Measurements from ENCODE around the gene TMEM219. TPM values are rescaled to one million over a fixed set of nuclear protein-coding genes. Genes with fewer than 3 reads are reported as not detected.

TMEM219 gene
- total and polyA plus RNA-seq, 2 donors (not counting 1 experiment from before 2014, with no cell fraction given), result 79.4 to 100 TPM

DNA sequence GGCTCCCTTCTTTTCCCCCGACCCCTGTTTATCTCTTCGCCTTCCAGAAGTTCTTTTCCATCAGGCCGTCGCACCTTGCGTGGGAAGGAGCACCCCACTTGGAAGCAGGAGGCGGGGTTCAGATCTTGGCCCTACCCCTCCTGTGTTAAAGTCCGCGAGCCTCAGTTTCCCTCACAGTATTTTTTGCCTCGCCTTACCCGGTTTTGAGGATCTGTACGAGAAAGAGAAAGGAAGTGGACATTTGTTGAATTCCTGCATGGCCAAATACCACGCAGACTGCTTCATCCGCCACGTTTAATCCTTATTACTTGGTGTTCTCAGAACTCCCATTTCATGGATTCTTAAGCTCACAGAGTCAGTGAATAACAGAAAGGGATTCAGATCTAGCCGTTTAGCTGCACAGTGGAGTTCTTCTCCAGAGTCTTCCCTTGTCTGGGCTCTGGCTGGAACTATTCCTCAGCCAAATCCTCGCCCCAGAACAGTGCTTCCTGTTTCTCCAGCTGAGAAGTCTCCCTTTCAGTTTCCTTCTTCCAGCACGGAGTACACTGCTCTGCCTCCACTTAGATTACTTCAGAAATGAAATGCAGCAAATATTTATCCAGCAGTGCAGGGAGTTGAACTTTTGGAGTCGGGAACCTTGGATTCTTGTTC lies 590 bp downstream of the TMEM219 start:
- Histone ChIP-seq H3K4me1 (ENCODE audit: control insufficient read depth, extremely low read depth, insufficient read depth, low read length) (no peaks in the 10 kb centered on the region), H4K20me1 (ENCODE audit: control insufficient read depth, extremely low read depth, insufficient read depth, low read length) (no peaks in the 10 kb centered on the region), H3K9ac (ENCODE audit: insufficient read depth, low read length) (peak overlapping the region; percentile 81), H2AFZ (ENCODE audit: low read length) (peak overlapping the region; percentile 58), H3K27ac (ENCODE audit: insufficient read depth, low read length) (peak overlapping the region; percentile 65), H3K9me3 (ENCODE audit: control insufficient read depth, insufficient read depth, low read depth, low read length) (no peaks in the 10 kb centered on the region), H3K79me2 (ENCODE audit: control insufficient read depth, insufficient read depth, low read length) (no peaks in the 10 kb centered on the region), H3K27me3 (ENCODE audit: control insufficient read depth, insufficient read depth, low read length) (no peaks in the 10 kb centered on the region), H3K36me3 (ENCODE audit: control insufficient read depth, insufficient read depth, low read length) (no peaks in the 10 kb centered on the region), H3K4me3 (replicated peaks in 1 of 4; ENCODE audit: control extremely low read depth in 1 of 4, insufficient read depth in 1 of 4, low read depth in 3 of 4, low read length in 4 of 4) (peak overlapping the region; percentile 72 to 83 (median 80)), H3K4me2 (ENCODE audit: extremely low read depth, insufficient read depth, low read length) (peak overlapping the region; percentile 99)
- DNase-seq (ENCODE audit: low read depth in 2 of 2), result peak in 1 of 2 donors; percentile 48
- TF ChIP-seq CTCF (conservative IDR thresholded peaks at IDR 0.05 in 1 of 2, IDR thresholded peaks at IDR 0.05 in 1 of 2; ENCODE audit: low read depth in 1 of 2, low read length in 2 of 2) (no peak), EZH2 (IDR thresholded peaks at IDR 0.05; ENCODE audit: low read length, missing control alignments) (no peak)

- Histone ChIP-seq H3K36me3 (ENCODE audit: control insufficient read depth, insufficient read depth, low read length) (peaks cover 2% of the 10 kb centered on the region), H3K9ac (ENCODE audit: insufficient read depth, low read length) (no peak overlapping the region), H3K4me2 (ENCODE audit: extremely low read depth, insufficient read depth, low read length) (peak overlapping the region; percentile 99), H3K27ac (ENCODE audit: insufficient read depth, low read length) (peak overlapping the region; percentile 65), H3K27me3 (ENCODE audit: control insufficient read depth, insufficient read depth, low read length) (no peaks in the 10 kb centered on the region), H2AFZ (ENCODE audit: low read length) (no peak overlapping the region), H3K4me1 (ENCODE audit: control insufficient read depth, extremely low read depth, insufficient read depth, low read length) (no peaks in the 10 kb centered on the region), H3K79me2 (ENCODE audit: control insufficient read depth, insufficient read depth, low read length) (no peaks in the 10 kb centered on the region), H4K20me1 (ENCODE audit: control insufficient read depth, extremely low read depth, insufficient read depth, low read length) (no peaks in the 10 kb centered on the region), H3K4me3 (replicated peaks in 1 of 4; ENCODE audit: control extremely low read depth in 1 of 4, insufficient read depth in 1 of 4, low read depth in 3 of 4, low read length in 4 of 4) (peak overlapping the region; percentile 72 to 83 (median 80)), H3K9me3 (ENCODE audit: control insufficient read depth, insufficient read depth, low read depth, low read length) (no peaks in the 10 kb centered on the region)
- DNase-seq (ENCODE audit: low read depth in 2 of 2), result no peak
- no peak for TF ChIP-seq EZH2 (IDR thresholded peaks at IDR 0.05; ENCODE audit: low read length, missing control alignments)
- no peak for TF ChIP-seq CTCF (conservative IDR thresholded peaks at IDR 0.05 in 1 of 2, IDR thresholded peaks at IDR 0.05 in 1 of 2; ENCODE audit: low read depth in 1 of 2, low read length in 2 of 2)
Observed at GRCh38 chr16:29963021-29963743, 1.3 kb downstream of the TMEM219 start.

GRCh38 chr16:29968205-29968604 lies 6.3 kb downstream of the TMEM219 start:
- Histone ChIP-seq H3K9ac (ENCODE audit: insufficient read depth, low read length) (no peak overlapping the region), H2AFZ (ENCODE audit: low read length) (no peak overlapping the region), H3K9me3 (ENCODE audit: control insufficient read depth, insufficient read depth, low read depth, low read length) (no peaks in the 10 kb centered on the region), H3K79me2 (ENCODE audit: control insufficient read depth, insufficient read depth, low read length) (no peaks in the 10 kb centered on the region), H4K20me1 (ENCODE audit: control insufficient read depth, extremely low read depth, insufficient read depth, low read length) (no peaks in the 10 kb centered on the region), H3K27me3 (ENCODE audit: control insufficient read depth, insufficient read depth, low read length) (no peaks in the 10 kb centered on the region), H3K4me2 (ENCODE audit: extremely low read depth, insufficient read depth, low read length) (no peak overlapping the region), H3K36me3 (ENCODE audit: control insufficient read depth, insufficient read depth, low read length) (peaks cover 7% of the 10 kb centered on the region), H3K4me3 (replicated peaks in 1 of 4; ENCODE audit: control extremely low read depth in 1 of 4, insufficient read depth in 1 of 4, low read depth in 3 of 4, low read length in 4 of 4) (no peak overlapping the region), H3K4me1 (ENCODE audit: control insufficient read depth, extremely low read depth, insufficient read depth, low read length) (no peaks in the 10 kb centered on the region), H3K27ac (ENCODE audit: insufficient read depth, low read length) (no peak overlapping the region)
- TF ChIP-seq CTCF (conservative IDR thresholded peaks at IDR 0.05 in 1 of 2, IDR thresholded peaks at IDR 0.05 in 1 of 2; ENCODE audit: low read depth in 1 of 2, low read length in 2 of 2) (no peak), EZH2 (IDR thresholded peaks at IDR 0.05; ENCODE audit: low read length, missing control alignments) (no peak)
- DNase-seq (ENCODE audit: low read depth in 2 of 2), result no peak
